Left kidney (tissue), 2 donors: ENCODE data around the gene PC. TPM values are rescaled to one million over a fixed set of nuclear protein-coding genes. Genes with fewer than 3 reads are reported as not detected.
A peak's percentile ranks its signal among the peaks of the same experiment; 100 is the strongest.
"Not testable (repeated sequence)": the region's sequence is repeated elsewhere in the genome, so short reads cannot be mapped to it uniquely, and the experiment has no call there.

Experiments used
- DNase-seq: peaks from one replicate; pipeline ENCODE4 v3.0.0-alpha.2; 2013
- polyA plus RNA-seq: library from polyadenylated mRNA; unstranded; fragments of 120-200 nt; gene quantifications from one replicate; pipeline ENCODE4 v1.2.1, GENCODE V29; 2013; ENCODE audit not compliant: insufficient read length

The PC gene
- polyA plus RNA-seq, 1 donor, result 39.9 TPM

DNA sequence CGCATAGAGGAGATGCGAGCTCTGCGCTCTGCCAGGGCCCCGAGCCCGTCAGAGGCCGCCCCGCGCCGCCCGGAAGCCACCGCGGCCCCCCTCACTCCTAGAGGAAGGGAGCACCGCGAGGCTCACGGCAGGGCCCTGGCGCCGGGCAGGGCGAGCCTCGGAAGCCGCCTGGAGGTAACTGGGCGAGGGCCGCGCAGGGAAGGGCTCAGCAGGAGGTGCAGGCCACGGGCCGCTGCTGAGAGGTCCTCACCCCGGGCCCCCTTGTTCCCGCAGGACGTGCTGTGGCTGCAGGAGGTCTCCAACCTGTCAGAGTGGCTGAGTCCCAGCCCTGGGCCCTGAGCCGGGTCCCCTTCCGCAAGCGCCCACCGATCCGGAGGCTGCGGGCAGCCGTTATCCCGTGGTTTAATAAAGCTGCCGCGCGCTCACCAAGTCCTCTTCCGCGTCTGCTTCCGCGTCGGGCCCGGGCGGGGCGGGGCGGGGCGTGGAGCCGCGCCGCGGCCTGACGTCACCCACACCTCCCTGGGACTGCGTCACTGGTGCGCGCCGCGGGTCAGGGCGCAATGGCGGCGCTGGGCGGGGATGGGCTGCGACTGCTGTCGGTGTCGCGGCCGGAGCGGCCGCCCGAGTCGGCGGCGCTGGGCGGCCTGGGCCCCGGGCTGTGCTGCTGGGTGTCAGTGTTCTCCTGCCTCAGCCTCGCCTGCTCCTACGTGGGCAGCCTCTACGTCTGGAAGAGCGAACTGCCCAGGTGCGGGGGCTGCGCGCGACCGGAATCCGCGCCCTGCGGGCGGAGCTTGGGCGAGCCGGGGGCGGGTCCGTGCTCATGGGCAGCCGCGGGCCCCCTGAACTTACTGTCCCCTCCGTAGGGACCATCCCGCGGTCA, 115.0 kb downstream of the PC start, which contains the start of gene RCE1:
Gene RCE1, plus strand, starts transcription at position 546 of the 880 bp plus-strand sequence. Its CDS starts 15 bp downstream, at position 561.
- peak; percentile 91 for DNase-seq

DNA sequence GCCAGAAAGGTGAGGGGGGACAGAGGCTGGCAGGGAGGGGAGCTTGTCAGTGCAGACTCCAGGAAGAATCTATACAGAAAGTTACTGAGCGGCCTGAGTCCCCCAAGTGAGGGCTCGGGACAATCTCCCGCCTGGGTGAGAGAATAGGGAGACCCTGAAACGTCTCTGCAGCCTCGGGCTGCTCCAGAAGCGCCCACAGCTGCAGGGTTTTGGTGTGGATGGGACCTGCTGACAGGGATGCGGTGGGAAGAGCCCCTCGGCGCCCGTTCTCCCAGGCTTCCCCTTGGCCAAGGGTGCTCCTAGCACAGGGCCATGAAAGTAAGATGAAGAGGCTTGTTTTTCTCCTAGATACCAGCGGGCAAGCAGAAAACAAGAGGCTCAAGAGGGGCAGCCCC, 115.7 kb downstream of the PC start:
- no peak for DNase-seq

- no peak for DNase-seq
Observed at GRCh38 chr11:66841861-66842260, 116.3 kb downstream of the PC start.

DNA sequence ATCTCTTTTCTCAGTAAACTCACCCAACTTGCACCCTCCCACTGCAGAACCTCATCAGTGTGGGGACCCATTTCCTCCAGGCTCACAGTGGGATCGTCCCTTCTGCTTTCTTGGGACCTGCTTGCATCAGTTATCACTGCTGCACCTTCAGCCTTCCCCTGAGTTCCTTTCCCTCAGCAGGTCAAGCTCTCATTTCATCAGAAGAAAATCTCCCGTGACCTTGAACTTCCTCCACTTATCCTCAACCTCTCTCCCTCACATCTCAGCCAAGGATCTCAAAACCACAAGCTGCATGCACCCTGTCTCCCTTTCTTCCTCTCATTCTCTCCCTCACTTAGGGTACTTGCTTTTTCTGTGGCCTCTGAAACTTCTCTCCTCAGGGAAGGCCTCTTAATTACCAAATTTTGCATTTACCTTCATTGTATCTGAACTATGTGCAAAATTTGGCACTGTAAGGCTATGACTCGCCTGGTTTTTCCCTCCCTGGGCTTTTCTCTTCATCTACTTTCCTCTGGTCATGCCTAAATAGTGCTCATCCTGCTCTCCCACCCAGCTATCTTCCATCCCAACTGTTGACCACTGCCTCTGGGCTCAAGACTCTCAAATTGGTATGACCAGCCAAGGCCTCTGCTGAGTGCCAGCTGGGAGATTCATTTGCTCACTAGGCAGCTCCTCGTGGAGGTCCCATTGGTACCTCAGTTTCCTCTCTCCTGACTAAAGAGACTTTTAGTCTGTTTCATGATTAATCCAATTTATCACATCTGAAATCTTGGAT, 117.7 kb downstream of the PC start:
- no peak for DNase-seq

DNA sequence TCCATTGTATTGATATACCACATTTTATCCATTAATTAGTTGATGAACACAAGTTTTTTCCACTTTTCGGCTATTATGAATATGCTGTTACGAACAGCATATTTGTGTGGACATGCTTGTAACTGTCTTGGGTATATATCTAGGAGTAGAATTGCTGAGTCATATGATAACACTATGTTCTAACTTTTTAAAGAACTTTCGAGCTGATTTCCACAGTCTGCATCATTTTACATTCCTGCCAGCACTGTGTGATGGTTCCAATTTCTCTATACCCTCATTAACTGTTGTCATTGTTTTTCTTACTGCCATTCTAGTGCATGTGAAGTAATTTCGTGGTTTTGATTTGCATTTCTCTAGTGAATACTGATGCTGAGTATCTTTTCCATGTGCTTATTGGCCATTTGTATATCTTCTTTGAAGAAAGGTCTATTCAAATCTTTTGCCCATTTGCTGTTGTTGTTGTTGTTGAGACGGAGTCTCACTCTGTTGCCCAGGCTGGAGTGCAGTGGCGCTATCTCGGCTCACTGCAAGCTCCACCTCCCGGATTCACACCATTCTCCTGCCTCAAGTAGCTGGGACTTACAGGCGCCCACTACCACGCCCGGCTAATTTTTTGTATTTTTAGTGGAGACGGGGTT, 122.3 kb downstream of the PC start:
- DNase-seq, result no peak

DNA sequence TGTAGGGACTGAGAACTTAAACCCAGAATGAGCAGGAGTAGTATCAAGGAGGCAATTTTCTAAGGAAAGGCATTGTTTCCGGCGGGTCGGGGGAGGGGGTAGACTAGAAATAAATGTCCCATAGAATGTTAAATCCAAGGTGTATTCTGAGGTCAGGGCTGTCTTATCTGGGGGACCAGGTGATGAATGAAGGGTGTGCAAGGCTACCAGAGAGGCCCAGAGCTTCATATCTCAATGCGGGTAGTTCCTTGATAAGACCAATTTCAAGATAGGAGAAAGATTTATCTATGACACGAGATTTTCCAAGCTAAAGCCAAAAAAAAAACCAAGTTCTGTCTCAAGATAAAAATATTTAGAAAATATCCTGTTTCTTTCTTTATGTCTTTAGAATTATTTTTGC, 123.2 kb downstream of the PC start:
- no peak for DNase-seq

DNA sequence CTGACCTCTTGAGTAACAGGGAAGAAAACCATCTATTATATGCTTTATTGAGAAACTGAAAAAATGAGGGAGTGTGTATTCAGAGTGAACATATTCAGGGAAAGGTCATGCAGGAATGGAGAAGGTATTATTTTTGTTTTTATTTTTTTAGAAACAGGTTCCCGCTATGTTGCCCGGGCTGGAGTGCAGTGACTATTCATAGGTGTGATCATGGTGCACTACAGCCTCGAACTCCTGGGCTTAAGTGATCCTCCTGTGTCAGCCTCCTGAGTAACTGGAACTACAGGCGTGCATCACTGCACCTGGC, 123.7 kb downstream of the PC start:
- DNase-seq, result no peak

DNA sequence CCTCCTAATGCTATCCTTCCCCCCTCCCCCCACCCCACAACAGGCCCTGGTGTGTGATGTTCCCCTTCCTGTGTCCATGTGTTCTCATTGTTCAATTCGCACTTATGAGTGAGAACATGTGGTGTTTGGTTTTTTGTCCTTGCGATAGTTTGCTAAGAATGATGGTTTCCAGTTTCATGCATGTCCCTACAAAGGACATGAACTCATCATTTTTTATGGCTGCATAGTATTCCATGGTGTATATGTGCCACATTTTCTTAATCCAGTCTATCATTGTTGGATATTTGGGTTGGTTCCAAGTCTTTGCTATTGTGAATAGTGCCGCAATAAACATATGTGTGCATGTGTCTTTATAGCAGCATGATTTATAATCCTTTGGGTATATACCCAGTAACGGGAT, 133.6 kb downstream of the PC start:
- DNase-seq, result not testable (repeated sequence)

DNA sequence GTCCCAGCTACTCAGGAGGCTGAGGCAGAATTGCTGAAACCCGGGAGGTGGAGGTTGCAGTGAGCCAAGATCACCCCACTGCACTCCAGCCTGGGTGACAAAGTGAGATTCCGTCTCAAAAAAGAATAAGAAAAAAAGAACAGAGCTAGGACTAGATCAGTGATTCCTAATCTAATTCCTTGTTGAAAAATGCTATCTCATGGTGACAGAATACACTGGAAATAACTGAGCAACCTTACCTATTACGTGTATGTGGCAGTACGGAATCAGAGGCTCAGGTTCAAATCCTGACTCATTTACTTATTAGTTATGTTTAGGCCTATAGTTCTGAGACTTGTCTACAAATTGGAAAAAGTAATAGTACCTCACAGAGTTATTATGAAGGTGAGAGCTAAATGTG, 134.5 kb downstream of the PC start:
- DNase-seq, result no peak

GRCh38 chr11:66820901-66821300, 137.3 kb downstream of the PC start:
- no peak for DNase-seq

- no peak for DNase-seq
Observed at GRCh38 chr11:66820381-66820780, 137.8 kb downstream of the PC start.

- no peak for DNase-seq
Observed at GRCh38 chr11:66818231-66818955, 139.8 kb downstream of the PC start.

DNA sequence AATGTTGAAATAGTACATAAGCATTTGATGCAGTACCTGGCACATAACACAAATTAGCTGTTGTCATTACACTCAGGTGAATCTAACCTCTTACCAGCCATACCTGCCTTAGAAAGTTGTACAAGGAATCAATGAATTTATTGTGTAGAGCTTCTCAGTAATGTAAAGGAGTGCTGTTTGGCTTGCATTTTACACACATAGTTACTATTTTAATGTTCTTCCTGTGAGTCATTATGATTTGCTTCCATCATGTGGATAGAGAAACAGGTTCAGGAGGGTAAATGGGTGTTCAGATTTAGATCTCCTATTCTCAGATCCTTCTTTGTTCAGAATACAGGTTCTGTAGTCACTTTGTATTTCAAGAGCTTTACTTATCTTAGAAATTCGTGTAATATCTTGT, 142.5 kb downstream of the PC start:
- no peak for DNase-seq

DNA sequence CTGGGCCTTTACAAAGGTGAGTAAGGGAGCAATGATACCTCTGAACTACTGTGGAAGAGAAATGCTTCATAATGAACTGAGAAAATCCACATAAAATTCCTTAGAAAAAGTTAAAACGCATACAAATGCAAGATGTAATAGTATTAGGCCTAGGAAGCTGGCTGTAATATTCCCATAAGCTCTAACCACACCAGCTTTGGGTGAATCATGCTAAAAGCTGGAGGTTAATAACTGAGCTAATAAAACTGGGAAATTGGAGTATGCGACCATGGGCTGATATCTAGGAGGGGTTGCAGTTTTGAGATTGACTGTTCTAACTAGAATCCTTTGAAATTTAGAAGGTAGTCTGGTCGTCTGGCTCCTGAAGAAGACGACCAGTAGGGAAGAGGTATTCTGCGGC, 143.5 kb downstream of the PC start:
- DNase-seq, result no peak

- no peak for DNase-seq
Observed at GRCh38 chr11:66810576-66811185, 147.5 kb downstream of the PC start.

GRCh38 chr11:66809592-66809991, 148.6 kb downstream of the PC start:
- DNase-seq, result no peak

DNA sequence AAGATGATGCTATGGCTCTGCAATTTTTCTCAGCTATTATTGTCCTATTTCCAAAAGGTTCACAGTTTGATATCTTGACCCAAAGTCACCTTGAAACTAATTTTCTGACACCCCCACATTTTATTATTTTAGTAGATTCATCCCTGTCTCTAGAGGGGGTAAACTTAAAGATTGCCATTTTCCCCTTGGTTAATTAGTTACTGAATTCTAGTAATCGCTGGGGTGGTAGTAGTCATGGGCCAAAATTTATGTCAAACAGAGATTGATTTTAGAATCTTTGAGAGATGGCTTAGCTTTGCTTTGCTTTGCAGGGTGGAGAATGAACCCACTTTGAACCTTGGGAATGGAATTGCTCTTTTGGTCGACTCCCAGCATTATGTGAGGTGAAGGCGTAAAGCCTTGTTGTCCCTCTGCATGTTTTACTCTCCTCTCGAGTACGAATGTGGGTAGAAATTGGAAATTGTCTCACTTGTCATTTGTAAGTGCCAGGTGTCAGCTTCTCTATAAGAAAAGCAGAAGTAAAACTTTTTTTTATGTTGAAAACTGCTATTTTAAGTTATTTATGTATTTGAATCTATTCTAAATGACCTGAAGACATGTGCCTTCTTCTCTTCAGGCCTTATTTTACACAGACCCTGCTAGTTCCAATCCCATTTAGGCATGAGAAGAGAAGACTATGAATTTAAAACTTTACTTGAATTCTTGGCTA, 157.3 kb downstream of the PC start:
- no peak for DNase-seq

GRCh38 chr11:66799815-66800214, 158.4 kb downstream of the PC start:
- DNase-seq, result not testable (repeated sequence)
